ENCODE measurements around the gene EXD3. TPM values are rescaled to one million over a fixed set of nuclear protein-coding genes. Genes with fewer than 3 reads are reported as not detected.
A peak's percentile ranks its signal among the peaks of the same experiment; 100 is the strongest.

The EXD3 gene
- total and polyA plus RNA-seq, 8 donors = 8.1 to 57.3 (median 13.6) TPM

DNA sequence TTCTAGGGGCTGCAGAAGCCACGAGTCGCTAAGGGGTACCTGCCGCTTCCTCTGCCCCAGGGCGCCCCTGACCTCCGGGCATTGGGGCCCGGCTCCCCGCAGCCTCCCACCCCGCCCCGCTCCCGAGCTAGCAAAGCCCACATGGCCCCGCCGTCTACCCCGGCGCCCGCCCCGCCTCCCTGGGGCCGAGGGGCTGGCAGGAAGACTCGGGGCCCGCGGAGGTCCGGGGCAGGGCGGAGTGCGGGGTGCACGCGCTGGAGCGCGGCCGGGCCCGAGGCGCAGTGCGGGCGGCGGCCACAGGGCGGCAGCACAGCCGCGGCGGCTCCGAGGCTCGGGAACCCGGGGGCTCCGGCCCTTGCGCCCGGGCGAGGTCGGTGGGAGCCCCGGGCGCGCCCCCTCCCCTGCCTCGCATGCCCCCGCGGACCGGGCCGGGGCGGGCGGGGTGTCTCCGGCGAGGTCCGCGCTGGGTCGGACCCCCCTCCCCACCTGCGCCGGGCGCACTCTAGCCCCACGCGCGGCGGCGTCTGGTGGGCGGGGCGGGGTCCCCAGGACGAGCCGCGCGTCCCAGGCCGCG, 127.6 kb downstream of the EXD3 start:
- peak overlapping the region; percentile 40 to 93 (median 84) for H3K27ac ChIP-seq
- FAIRE-seq (no peak), DNase-seq (peak; percentile 36 to 86 (median 69)), ATAC-seq (peak; percentile 23 to 57 (median 42))
- H3K36me3 ChIP-seq = no peaks in the 10 kb centered on the region
- no peaks in the 10 kb centered on the region for H3K27me3 ChIP-seq
- TF ChIP-seq CTCF (IDR thresholded peaks at IDR 0.05) = peak; percentile 13 to 58 (median 42)
- H3K4me1 ChIP-seq = peaks cover 18 to 37% (median 22%) of the 10 kb centered on the region in 3 donors
- WGBS, 2 donors = 5 to 7% methylated on average over 38 to 76 of the region's 76 CpGs
- H3K9me3 ChIP-seq = no peaks in the 10 kb centered on the region
- peak overlapping the region in 3 of 4 donors; percentile 30 to 52 (median 49) for H3K4me3 ChIP-seq
- intact Hi-C loops (cut with DNase I) = loop anchor here in 1 of 3 donors (10.0 kb wide), 1 partner anchor 229 kb away; no protein-coding TSS in a partner anchor

DNA sequence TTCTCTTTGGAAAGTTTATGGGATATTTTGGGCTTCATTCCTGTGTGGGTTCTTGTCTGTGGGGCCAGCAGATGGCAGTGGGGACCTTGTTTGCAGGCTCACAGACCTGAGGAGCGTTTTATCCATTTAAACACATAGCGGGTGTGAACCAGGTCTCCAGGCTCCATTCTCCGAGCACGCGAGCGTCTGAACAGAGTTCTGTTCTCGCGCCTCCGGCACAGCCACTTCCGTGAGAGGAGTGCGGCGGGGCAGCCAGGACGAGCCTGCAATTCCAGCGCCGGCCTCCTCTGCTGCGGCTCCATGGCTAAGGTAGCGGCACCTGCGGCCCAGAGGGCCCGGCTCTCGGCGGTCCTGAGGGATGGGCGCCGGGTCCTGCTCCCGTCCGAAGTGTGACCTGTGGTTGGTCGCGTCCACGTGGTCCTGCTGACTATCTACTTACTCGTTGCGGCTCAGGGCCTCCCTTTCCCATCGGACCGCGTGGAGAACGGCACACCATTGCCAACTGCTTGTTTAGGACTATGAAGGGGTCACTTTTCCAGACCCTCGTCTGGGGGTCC, 128.2 kb downstream of the EXD3 start:
- no peak for TF ChIP-seq CTCF (IDR thresholded peaks at IDR 0.05)
- Histone ChIP-seq H3K27me3 (no peaks in the 10 kb centered on the region), H3K4me1 (peaks cover 18 to 37% (median 22%) of the 10 kb centered on the region in 3 donors), H3K9me3 (no peaks in the 10 kb centered on the region), H3K27ac (peak overlapping the region; percentile 82 to 93 (median 88)), H3K4me3 (peak overlapping the region in 2 of 4 donors; percentile 49 to 52), H3K36me3 (no peaks in the 10 kb centered on the region)
- WGBS, 2 donors = 57 to 63% methylated on average over 35 of the region's 35 CpGs
- ATAC-seq (no peak), FAIRE-seq (no peak), DNase-seq (peak; percentile 40 to 84 (median 61))
- intact Hi-C loops (cut with DNase I) = loop anchor here in 1 of 3 donors (10.0 kb wide), 1 partner anchor 230 kb away; no protein-coding TSS in a partner anchor

GRCh38 chr9:137294091-137294680, 128.8 kb downstream of the EXD3 start:
- peak; percentile 75 to 91 (median 86) for DNase-seq
- Histone ChIP-seq H3K4me3 (peak overlapping the region in 2 of 4 donors; percentile 10 to 22), H3K27ac (peak overlapping the region; percentile 82 to 93 (median 88)), H3K4me1 (peaks cover 16 to 32% (median 22%) of the 10 kb centered on the region in 3 donors), H3K36me3 (no peaks in the 10 kb centered on the region), H3K27me3 (no peaks in the 10 kb centered on the region), H3K9me3 (no peaks in the 10 kb centered on the region)
- WGBS, 2 donors = 10 to 16% methylated on average over 11 of the region's 11 CpGs
- no peak for TF ChIP-seq CTCF (IDR thresholded peaks at IDR 0.05)
- peak; percentile 57 to 73 (median 70) for ATAC-seq
- no peak for FAIRE-seq
- intact Hi-C loops (cut with DNase I) = loop anchor here in 1 of 3 donors (10.0 kb wide), 1 partner anchor 231 kb away; no protein-coding TSS in a partner anchor

- FAIRE-seq (peak; percentile 39), ATAC-seq (peak; percentile 73 to 79 (median 74)), DNase-seq (peak; percentile 53 to 92 (median 84))
- no peak for TF ChIP-seq CTCF (IDR thresholded peaks at IDR 0.05)
- 13 to 18% methylated on average over 29 of the region's 29 CpGs for WGBS, 2 donors
- Histone ChIP-seq H3K9me3 (no peaks in the 10 kb centered on the region), H3K27ac (peak overlapping the region; percentile 82 to 93 (median 88)), H3K36me3 (no peaks in the 10 kb centered on the region), H3K4me1 (peaks cover 14 to 26% (median 22%) of the 10 kb centered on the region in 3 donors), H3K4me3 (peak overlapping the region in 2 of 4 donors; percentile 10 to 22), H3K27me3 (no peaks in the 10 kb centered on the region)
- intact Hi-C loops (cut with DNase I) = loop anchor here in 1 of 3 donors (10.0 kb wide), 1 partner anchor 231 kb away; no protein-coding TSS in a partner anchor
Measured at GRCh38 chr9:137293482-137294090, 129.4 kb downstream of the EXD3 start.
